Measurements from ENCODE around the gene LRIG1. TPM values are rescaled to one million over a fixed set of nuclear protein-coding genes. Genes with fewer than 3 reads are reported as not detected.

The LRIG1 gene
- total RNA-seq, 1 donor from 2014 or later: 169 TPM

DNA sequence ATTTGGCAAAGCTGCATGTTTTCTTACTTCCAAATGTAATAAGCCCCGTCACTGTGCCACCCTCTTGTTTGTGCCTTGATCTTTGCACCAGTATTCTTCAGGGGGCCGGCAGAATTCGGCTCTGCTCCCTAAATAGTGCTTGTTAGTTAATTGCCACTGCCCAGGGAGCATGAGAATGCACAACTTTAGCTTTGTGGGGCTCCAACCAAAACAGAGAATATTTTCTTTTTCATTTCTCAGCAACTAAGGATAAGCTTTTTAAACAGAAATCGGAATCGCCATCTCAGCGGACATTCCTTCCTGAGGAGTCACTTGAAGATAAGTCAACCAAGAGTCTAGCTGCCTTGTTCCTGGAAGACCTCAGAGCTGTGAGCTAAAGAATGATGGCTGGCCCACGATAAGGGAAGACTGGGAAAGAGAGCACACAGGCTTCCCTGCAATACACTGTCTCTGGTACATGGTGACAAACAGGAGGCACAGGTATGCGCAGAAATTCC, 106.0 kb downstream of the LRIG1 start:
- no peak overlapping the region for H3K4me3 Mint-ChIP-seq
- peaks cover 67% of the 10 kb centered on the region for H3K36me3 Mint-ChIP-seq
- peak overlapping the region; percentile 29 for H3K27ac Mint-ChIP-seq
- H3K27ac ChIP-seq: peak overlapping the region; percentile 42
- DNase-seq (ENCODE audit: low spot score): no peak
- peaks cover 16% of the 10 kb centered on the region for H3K4me1 Mint-ChIP-seq
- peaks cover under 1% of the 10 kb centered on the region for H3K4me1 ChIP-seq
- H3K9me3 ChIP-seq (ENCODE audit: low read depth): no peaks in the 10 kb centered on the region
- H2AFZ ChIP-seq (replicated peaks): no peak overlapping the region
- peaks cover 2% of the 10 kb centered on the region for H3K9me3 Mint-ChIP-seq
- no peak overlapping the region for H3K9ac ChIP-seq
- H3K4me3 ChIP-seq: no peak overlapping the region
- no peaks in the 10 kb centered on the region for H3K27me3 ChIP-seq
- no peak for TF ChIP-seq EZH2phosphoT487 (IDR thresholded peaks at IDR 0.05)
- TF ChIP-seq, protein P1, sequence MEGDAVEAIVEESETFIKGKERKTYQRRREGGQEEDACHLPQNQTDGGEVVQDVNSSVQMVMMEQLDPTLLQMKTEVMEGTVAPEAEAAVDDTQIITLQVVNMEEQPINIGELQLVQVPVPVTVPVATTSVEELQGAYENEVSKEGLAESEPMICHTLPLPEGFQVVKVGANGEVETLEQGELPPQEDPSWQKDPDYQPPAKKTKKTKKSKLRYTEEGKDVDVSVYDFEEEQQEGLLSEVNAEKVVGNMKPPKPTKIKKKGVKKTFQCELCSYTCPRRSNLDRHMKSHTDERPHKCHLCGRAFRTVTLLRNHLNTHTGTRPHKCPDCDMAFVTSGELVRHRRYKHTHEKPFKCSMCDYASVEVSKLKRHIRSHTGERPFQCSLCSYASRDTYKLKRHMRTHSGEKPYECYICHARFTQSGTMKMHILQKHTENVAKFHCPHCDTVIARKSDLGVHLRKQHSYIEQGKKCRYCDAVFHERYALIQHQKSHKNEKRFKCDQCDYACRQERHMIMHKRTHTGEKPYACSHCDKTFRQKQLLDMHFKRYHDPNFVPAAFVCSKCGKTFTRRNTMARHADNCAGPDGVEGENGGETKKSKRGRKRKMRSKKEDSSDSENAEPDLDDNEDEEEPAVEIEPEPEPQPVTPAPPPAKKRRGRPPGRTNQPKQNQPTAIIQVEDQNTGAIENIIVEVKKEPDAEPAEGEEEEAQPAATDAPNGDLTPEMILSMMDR (IDR thresholded peaks at IDR 0.05): no peak
- no peak for TF ChIP-seq EZH2 (IDR thresholded peaks at IDR 0.05)
- H3K27me3 Mint-ChIP-seq (ENCODE audit: insufficient read depth, low read depth): peaks cover 2% of the 10 kb centered on the region
- H3K79me2 ChIP-seq (ENCODE audit: low read depth): peaks cover 71% of the 10 kb centered on the region
- H3K36me3 ChIP-seq: peaks cover 29% of the 10 kb centered on the region
- H3F3A ChIP-seq (ENCODE audit: low read depth): peaks cover 30% of the 10 kb centered on the region
- peaks cover 81% of the 10 kb centered on the region for H4K20me1 ChIP-seq (ENCODE audit: low read depth)
- H3K4me2 ChIP-seq: no peak overlapping the region

- peaks cover 14% of the 10 kb centered on the region for H3K4me1 Mint-ChIP-seq
- Histone ChIP-seq H3K27me3 (no peaks in the 10 kb centered on the region), H3K9me3 (ENCODE audit: low read depth) (no peaks in the 10 kb centered on the region), H3K36me3 (peaks cover 35% of the 10 kb centered on the region), H3K27ac (peak overlapping the region; percentile 32), H4K20me1 (ENCODE audit: low read depth) (peaks cover 81% of the 10 kb centered on the region), H3K4me3 (no peak overlapping the region), H3F3A (ENCODE audit: low read depth) (peaks cover 36% of the 10 kb centered on the region), H2AFZ (replicated peaks) (no peak overlapping the region), H3K4me2 (no peak overlapping the region), H3K79me2 (ENCODE audit: low read depth) (peaks cover 71% of the 10 kb centered on the region), H3K4me1 (peaks cover 3% of the 10 kb centered on the region), H3K9ac (no peak overlapping the region)
- H3K27ac Mint-ChIP-seq: no peak overlapping the region
- H3K36me3 Mint-ChIP-seq: peaks cover 68% of the 10 kb centered on the region
- no peak overlapping the region for H3K4me3 Mint-ChIP-seq
- TF ChIP-seq EZH2phosphoT487 (IDR thresholded peaks at IDR 0.05) (no peak), EZH2 (IDR thresholded peaks at IDR 0.05) (no peak)
- TF ChIP-seq, protein P1 (IDR thresholded peaks at IDR 0.05): no peak
- DNase-seq (ENCODE audit: low spot score): no peak
- H3K9me3 Mint-ChIP-seq: peaks cover 2% of the 10 kb centered on the region
- peaks cover under 1% of the 10 kb centered on the region for H3K27me3 Mint-ChIP-seq (ENCODE audit: insufficient read depth, low read depth)
Observed at GRCh38 chr3:66394019-66394752, 106.6 kb downstream of the LRIG1 start.

- Histone ChIP-seq H3K36me3 (peaks cover 41% of the 10 kb centered on the region), H3K4me1 (peaks cover 3% of the 10 kb centered on the region), H4K20me1 (ENCODE audit: low read depth) (peaks cover 81% of the 10 kb centered on the region), H3K79me2 (ENCODE audit: low read depth) (peaks cover 71% of the 10 kb centered on the region), H3F3A (ENCODE audit: low read depth) (peaks cover 42% of the 10 kb centered on the region), H3K4me3 (no peak overlapping the region), H3K9me3 (ENCODE audit: low read depth) (no peaks in the 10 kb centered on the region), H3K27me3 (no peaks in the 10 kb centered on the region), H2AFZ (replicated peaks) (no peak overlapping the region), H3K4me2 (no peak overlapping the region), H3K9ac (no peak overlapping the region), H3K27ac (peak overlapping the region; percentile 32)
- Mint-ChIP-seq H3K36me3 (peaks cover 73% of the 10 kb centered on the region), H3K9me3 (peaks cover 2% of the 10 kb centered on the region), H3K27me3 (ENCODE audit: insufficient read depth, low read depth) (no peaks in the 10 kb centered on the region), H3K4me1 (peaks cover 13% of the 10 kb centered on the region), H3K27ac (peak overlapping the region; percentile 8), H3K4me3 (no peak overlapping the region)
- TF ChIP-seq EZH2 (IDR thresholded peaks at IDR 0.05) (no peak), EZH2phosphoT487 (IDR thresholded peaks at IDR 0.05) (no peak)
- TF ChIP-seq, protein P1 (IDR thresholded peaks at IDR 0.05): no peak
- no peak for DNase-seq (ENCODE audit: low spot score)
Observed at GRCh38 chr3:66393333-66394005, 107.4 kb downstream of the LRIG1 start.

All from neural progenitor cell (in vitro differentiated cells).